ENCODE data around the gene VAT1L. TPM values are rescaled to one million over a fixed set of nuclear protein-coding genes. Genes with fewer than 3 reads are reported as not detected.

VAT1L gene
- total and polyA plus RNA-seq, 9 donors, result 0.05 to 2.3 (median 0.23) TPM

DNA sequence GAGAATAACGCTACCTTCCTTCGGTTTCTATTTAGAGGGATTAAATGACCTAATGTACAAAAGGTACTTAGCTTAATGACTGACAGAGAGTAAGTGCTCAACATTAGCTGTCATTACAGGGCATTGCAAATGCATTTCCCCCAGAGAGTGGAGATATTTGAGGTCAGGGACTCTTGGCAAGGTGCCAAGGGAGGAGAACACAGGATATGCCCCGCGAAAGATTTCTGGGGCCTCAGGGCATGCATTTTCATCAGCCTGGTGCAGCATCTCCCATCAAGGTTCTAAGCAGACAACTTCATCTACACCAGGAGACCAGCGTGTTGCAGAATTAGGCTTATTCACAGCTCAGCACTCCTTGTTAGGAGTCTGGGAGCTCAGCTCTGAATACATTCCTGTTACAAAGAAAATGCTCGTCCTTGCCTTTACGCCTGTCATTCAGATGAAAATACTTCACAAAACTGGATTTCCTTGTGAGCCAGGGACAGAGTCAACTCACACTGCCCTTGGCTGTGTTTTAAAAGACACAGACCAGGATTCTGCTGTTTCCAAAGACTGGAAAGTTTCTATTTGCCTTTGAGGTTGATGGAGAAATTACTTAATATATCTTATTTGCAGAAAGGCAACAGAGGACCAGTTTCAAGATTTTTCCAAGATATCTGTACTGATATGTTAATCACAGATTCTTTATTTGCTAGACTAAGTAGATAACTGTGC is 108.2 kb downstream of the VAT1L start:
- H3K4me1 ChIP-seq (ENCODE audit: insufficient read depth), result no peaks in the 10 kb centered on the region
- no peaks in the 10 kb centered on the region for H3K9me3 ChIP-seq
- intact Hi-C loops (cut with DNase I), result no loop called here
- TF ChIP-seq CTCF (IDR thresholded peaks at IDR 0.05) (no peak), POLR2A (IDR thresholded peaks at IDR 0.05) (no peak)
- 31 to 32% (median 32%) methylated on average over 7 of the region's 7 CpGs for WGBS, 3 donors
- H3K36me3 ChIP-seq, result no peaks in the 10 kb centered on the region
- H3K27ac ChIP-seq, result no peak overlapping the region
- DNase-seq, result no peak
- no peak overlapping the region for H3K4me3 ChIP-seq
- no peaks in the 10 kb centered on the region for H3K27me3 ChIP-seq

DNA sequence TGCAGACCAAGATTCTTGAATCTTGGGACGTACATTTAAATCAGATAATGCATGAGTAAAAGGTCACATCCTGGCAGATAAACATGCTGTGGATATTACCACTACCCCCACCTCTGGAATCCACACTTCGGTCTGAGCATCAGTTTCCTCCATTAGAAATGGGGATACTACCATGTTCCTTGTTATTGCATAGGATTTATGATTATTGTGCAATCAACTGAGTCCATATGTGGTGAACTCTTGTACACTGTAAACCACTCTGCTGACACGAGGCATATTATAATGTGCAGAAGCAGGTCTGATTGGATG is 108.7 kb downstream of the VAT1L start:
- 32 to 49% (median 33%) methylated on average over 3 of the region's 3 CpGs for whole genome bisulfite sequencing, 3 donors
- intact Hi-C loops (cut with DNase I), result no loop called here
- TF ChIP-seq POLR2A (IDR thresholded peaks at IDR 0.05), result no peak
- TF ChIP-seq CTCF (IDR thresholded peaks at IDR 0.05), result no peak
- no peak for TF ChIP-seq EP300 (IDR thresholded peaks at IDR 0.05)

GRCh38 chr16:77897831-77898605 is 109.7 kb downstream of the VAT1L start:
- TF ChIP-seq EP300 (IDR thresholded peaks at IDR 0.05) (no peak), CTCF (IDR thresholded peaks at IDR 0.05) (no peak), POLR2A (IDR thresholded peaks at IDR 0.05) (no peak)
- no peaks in the 10 kb centered on the region for H3K27me3 ChIP-seq
- no peak overlapping the region for H3K4me3 ChIP-seq
- no peak for DNase-seq
- H3K27ac ChIP-seq, result no peak overlapping the region
- no peaks in the 10 kb centered on the region for H3K9me3 ChIP-seq
- no peaks in the 10 kb centered on the region for H3K4me1 ChIP-seq (ENCODE audit: insufficient read depth)
- 23 to 37% (median 25%) methylated on average over 4 of the region's 4 CpGs for WGBS, 3 donors
- no peaks in the 10 kb centered on the region for H3K36me3 ChIP-seq
- intact Hi-C loops (cut with DNase I), result no loop called here

More for the DNA sequence above, 108.7 kb downstream of the VAT1L start:
- Histone ChIP-seq H3K9me3 (no peaks in the 10 kb centered on the region), H3K36me3 (no peaks in the 10 kb centered on the region), H3K4me1 (ENCODE audit: insufficient read depth) (no peaks in the 10 kb centered on the region), H3K4me3 (no peak overlapping the region), H3K27me3 (no peaks in the 10 kb centered on the region), H3K27ac (no peak overlapping the region)
- no peak for DNase-seq

GRCh38 chr16:77898671-77899211 is 110.4 kb downstream of the VAT1L start:
- 9 to 16% (median 10%) methylated on average over 2 of the region's 2 CpGs for WGBS, 3 donors
- TF ChIP-seq EP300 (IDR thresholded peaks at IDR 0.05) (no peak), POLR2A (IDR thresholded peaks at IDR 0.05) (no peak), CTCF (IDR thresholded peaks at IDR 0.05) (no peak)
- H3K27ac ChIP-seq, result no peak overlapping the region
- no peaks in the 10 kb centered on the region for H3K36me3 ChIP-seq
- H3K9me3 ChIP-seq, result no peaks in the 10 kb centered on the region
- intact Hi-C loops (cut with DNase I), result no loop called here
- H3K27me3 ChIP-seq, result no peaks in the 10 kb centered on the region
- H3K4me3 ChIP-seq, result no peak overlapping the region
- no peaks in the 10 kb centered on the region for H3K4me1 ChIP-seq (ENCODE audit: insufficient read depth)
- DNase-seq, result no peak

Measured in ovary (tissue), 9 donors.